Measurements from ENCODE around the gene TMEM200A. TPM values are rescaled to one million over a fixed set of nuclear protein-coding genes. Genes with fewer than 3 reads are reported as not detected.

Gene TMEM200A
- total RNA-seq, 1 experiment from 2014 or later = 0.10 TPM

DNA sequence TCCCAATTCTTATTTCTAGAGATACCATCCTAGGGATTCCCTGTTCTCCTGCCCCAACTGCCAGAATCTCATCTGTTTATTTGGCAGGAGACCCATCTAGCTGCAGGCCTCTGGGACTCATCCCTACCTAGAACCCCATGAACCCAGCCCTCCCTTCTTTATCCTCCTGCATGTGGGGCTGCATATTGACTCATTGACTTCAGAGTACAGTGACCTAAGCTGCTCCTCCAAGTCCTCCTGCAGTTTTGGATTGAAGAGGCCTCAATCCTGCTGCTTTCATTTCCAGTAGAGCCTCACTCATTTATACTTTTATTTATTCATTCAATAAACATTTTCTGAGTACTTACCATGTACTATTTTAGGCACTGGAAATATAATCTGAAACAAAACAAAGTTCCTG lies 11.6 kb downstream of the TMEM200A start:
- in situ Hi-C loops (cut with HindIII; ENCODE audit: low pct_unique_long_range_greater_than_20kb, low sequenced_read_pairs) = no loop called here
- ATAC-seq = no peak

DNA sequence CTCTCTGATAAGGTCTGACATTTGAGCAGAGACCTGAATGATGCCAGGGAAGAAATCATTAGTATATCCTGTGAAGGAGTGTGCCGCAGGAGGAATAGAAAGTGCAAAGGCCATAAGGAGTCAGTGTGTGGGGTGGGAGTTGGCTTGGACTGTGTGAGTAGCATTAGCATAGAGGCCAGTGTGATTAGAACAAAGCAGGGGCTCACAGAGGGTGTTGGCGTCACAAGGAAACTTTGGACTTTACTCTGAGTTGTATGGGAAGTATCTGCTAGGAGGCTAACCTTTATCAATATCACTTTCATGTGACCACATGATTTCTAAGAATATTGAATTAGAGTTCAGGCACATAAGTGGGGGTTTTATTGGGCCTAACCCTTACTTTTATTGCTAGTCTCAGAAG lies 12.1 kb downstream of the TMEM200A start:
- no TSS peak for BruUV-seq (replicated peaks)
- ChIA-PET CTCF (no interaction called here), POLR2A (no interaction called here)
- TF ChIP-seq POLR2AphosphoS5 (IDR thresholded peaks at IDR 0.05; ENCODE audit: low read depth, low read length) (no peak), CTCF (IDR thresholded peaks at IDR 0.05) (no peak), SIN3A (IDR thresholded peaks at IDR 0.05; ENCODE audit: borderline replicate concordance, insufficient read depth, low read depth, low read length) (no peak), REST (IDR thresholded peaks at IDR 0.05; ENCODE audit: insufficient read depth in 1 of 2, low read depth in 2 of 2, low read length in 1 of 2) (no peak), TCF7L2 (IDR thresholded peaks at IDR 0.05; ENCODE audit: low read depth, low read length) (no peak)
- no peak for DNase-seq (ENCODE audit: low read depth, low spot score)
- in situ Hi-C loops (cut with HindIII; ENCODE audit: low pct_unique_long_range_greater_than_20kb, low sequenced_read_pairs) = no loop called here
- no peaks in the 10 kb centered on the region for H3K36me3 ChIP-seq (ENCODE audit: control insufficient read depth, insufficient read depth, low read length)
- H3K4me3 ChIP-seq (ENCODE audit: low read depth in 2 of 2, low read length in 2 of 2) = no peak overlapping the region
- ATAC-seq = no peak
- no peaks in the 10 kb centered on the region for H3K9me3 ChIP-seq (ENCODE audit: control insufficient read depth, insufficient read depth, low read depth, low read length)
- H3K27ac ChIP-seq (ENCODE audit: low read length) = no peak overlapping the region
- intact Hi-C loops (cut with micrococcal nuclease; ENCODE audit: unreplicated experiment) = no loop called here
- no peaks in the 10 kb centered on the region for H3K27me3 ChIP-seq (ENCODE audit: control insufficient read depth, insufficient read depth, low read length)
- H3K4me1 ChIP-seq (ENCODE audit: control insufficient read depth, insufficient read depth, low read length) = no peaks in the 10 kb centered on the region

More for the DNA sequence above, 11.6 kb downstream of the TMEM200A start:
- no peak for DNase-seq (ENCODE audit: low read depth, low spot score)
- intact Hi-C loops (cut with micrococcal nuclease; ENCODE audit: unreplicated experiment) = no loop called here
- no peak overlapping the region for H3K27ac ChIP-seq (ENCODE audit: low read length)
- H3K27me3 ChIP-seq (ENCODE audit: control insufficient read depth, insufficient read depth, low read length) = no peaks in the 10 kb centered on the region
- CTCF ChIA-PET = no interaction called here
- no TSS peak for BruUV-seq (replicated peaks)
- no peak overlapping the region for H3K4me3 ChIP-seq (ENCODE audit: low read depth in 2 of 2, low read length in 2 of 2)
- H3K9me3 ChIP-seq (ENCODE audit: control insufficient read depth, insufficient read depth, low read depth, low read length) = no peaks in the 10 kb centered on the region
- POLR2A ChIA-PET = no interaction called here
- TF ChIP-seq REST (IDR thresholded peaks at IDR 0.05; ENCODE audit: insufficient read depth in 1 of 2, low read depth in 2 of 2, low read length in 1 of 2) (no peak), POLR2AphosphoS5 (IDR thresholded peaks at IDR 0.05; ENCODE audit: low read depth, low read length) (no peak), CTCF (IDR thresholded peaks at IDR 0.05) (no peak), TCF7L2 (IDR thresholded peaks at IDR 0.05; ENCODE audit: low read depth, low read length) (no peak), SIN3A (IDR thresholded peaks at IDR 0.05; ENCODE audit: borderline replicate concordance, insufficient read depth, low read depth, low read length) (no peak)
- no peaks in the 10 kb centered on the region for H3K4me1 ChIP-seq (ENCODE audit: control insufficient read depth, insufficient read depth, low read length)
- no peaks in the 10 kb centered on the region for H3K36me3 ChIP-seq (ENCODE audit: control insufficient read depth, insufficient read depth, low read length)

All from Panc1 (cell line).